Keratinocyte (primary cell): ENCODE data around the gene TXNRD2.

ENCODE experiments used
- EZH2 ChIP-seq: IDR thresholded peaks from one replicate; pipeline ENCODE4 v1.6.1; 2012; ENCODE audit warnings: inconsistent platforms, mild to moderate bottlenecking, low read length, moderate library complexity
- TF ChIP-seq, protein P1 (sequence below), 3 experiments: IDR thresholded peaks in 1 of 3; conservative IDR thresholded peaks in 1 of 3; optimal IDR thresholded peaks in 1 of 3; 2 replicates in 2 of 3; 3 replicates in 1 of 3; pipeline versions ENCODE3 to v1.5.1; 2011; ENCODE audit warnings: low read length in 3 of 3, mild to moderate bottlenecking in 3 of 3, moderate library complexity in 2 of 3, control low read depth in 1 of 3, inconsistent platforms in 1 of 3; ENCODE audit not compliant: insufficient read depth in 2 of 3; ENCODE audit errors: extremely low read depth in 1 of 3

GRCh38 chr22:19847345-19847632, 94.3 kb downstream of the TXNRD2 start:
- TF ChIP-seq, protein P1, sequence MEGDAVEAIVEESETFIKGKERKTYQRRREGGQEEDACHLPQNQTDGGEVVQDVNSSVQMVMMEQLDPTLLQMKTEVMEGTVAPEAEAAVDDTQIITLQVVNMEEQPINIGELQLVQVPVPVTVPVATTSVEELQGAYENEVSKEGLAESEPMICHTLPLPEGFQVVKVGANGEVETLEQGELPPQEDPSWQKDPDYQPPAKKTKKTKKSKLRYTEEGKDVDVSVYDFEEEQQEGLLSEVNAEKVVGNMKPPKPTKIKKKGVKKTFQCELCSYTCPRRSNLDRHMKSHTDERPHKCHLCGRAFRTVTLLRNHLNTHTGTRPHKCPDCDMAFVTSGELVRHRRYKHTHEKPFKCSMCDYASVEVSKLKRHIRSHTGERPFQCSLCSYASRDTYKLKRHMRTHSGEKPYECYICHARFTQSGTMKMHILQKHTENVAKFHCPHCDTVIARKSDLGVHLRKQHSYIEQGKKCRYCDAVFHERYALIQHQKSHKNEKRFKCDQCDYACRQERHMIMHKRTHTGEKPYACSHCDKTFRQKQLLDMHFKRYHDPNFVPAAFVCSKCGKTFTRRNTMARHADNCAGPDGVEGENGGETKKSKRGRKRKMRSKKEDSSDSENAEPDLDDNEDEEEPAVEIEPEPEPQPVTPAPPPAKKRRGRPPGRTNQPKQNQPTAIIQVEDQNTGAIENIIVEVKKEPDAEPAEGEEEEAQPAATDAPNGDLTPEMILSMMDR (optimal IDR thresholded peaks at IDR 0.05 in 1 of 3, IDR thresholded peaks at IDR 0.05 in 1 of 3, conservative IDR thresholded peaks at IDR 0.05 in 1 of 3; ENCODE audit: extremely low read depth in 1 of 3, insufficient read depth in 2 of 3, low read length in 3 of 3) = no peak
- TF ChIP-seq EZH2 = no peak
